Brain pericyte (primary cell): ENCODE measurements around the gene RCVRN.
"Not testable (repeated sequence)": the region's sequence is repeated elsewhere in the genome, so short reads cannot be mapped to it uniquely, and the experiment has no call there.

Experiments
- DNase-seq: peaks from one replicate; pipeline ENCODE4 v3.0.0-alpha.2; 2012; ENCODE audit warnings: low read depth, low spot score

The RCVRN gene

DNA sequence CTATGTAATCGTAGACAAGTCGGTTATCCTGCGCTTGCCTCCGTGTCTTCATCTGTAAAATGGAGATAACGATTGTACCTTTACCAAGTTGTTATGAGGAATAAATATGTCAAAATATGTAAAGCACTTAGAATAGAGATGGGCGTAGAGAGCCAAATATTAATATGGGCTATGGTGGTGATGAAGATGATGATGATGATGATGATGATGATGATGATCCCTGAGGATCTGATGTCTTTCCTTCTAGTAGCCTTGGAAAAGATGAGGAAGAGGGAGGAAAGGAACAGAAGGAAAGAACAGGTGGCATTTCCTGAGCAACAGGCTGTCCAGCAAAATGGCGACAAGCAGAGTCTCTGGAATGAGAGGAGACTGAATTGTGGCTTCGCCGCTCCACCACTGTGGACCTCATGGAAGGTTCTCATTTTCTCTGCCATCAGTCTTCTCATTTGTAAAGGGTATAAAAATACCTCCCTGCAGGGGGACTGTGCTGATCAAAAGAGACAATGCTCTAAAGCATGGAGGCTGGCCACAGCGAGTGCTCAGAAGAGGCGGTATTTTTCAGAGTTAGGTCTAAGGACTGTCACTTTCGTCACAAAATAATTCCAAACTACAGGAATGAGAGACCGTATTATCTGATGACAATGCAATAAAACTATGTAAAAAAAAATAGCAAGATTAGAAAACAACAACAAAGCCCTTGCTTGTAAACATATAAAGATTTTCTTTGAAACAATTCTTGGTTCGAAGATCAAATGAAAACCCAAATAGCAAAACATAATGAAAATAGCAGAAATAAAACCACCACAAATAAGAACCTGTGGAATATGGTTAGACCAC is 17.2 kb upstream of the RCVRN start:
- no peak for DNase-seq

GRCh38 chr17:9921216-9921615 is 16.1 kb upstream of the RCVRN start:
- not testable (repeated sequence) for DNase-seq

GRCh38 chr17:9918804-9919352 is 13.8 kb upstream of the RCVRN start:
- no peak for DNase-seq

DNA sequence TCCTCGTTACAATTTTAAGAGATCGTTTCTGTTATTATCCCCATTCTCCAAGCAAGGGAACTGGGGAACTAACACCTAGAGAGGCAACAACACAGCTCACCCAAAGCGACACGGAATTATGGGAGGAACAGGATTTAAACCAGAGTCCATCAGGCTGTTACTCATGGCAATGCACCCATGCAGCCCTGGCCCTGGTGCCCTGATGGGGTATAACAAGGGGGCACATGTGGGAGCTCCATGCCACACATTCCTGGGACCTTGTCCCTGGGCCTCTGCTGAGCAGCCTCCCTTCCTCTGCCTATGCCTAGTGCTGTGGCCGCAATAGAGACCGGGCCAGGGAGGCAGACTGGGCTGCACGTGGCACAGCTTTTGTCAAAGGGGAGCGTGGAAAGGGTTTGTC is 13.3 kb upstream of the RCVRN start:
- DNase-seq = no peak

DNA sequence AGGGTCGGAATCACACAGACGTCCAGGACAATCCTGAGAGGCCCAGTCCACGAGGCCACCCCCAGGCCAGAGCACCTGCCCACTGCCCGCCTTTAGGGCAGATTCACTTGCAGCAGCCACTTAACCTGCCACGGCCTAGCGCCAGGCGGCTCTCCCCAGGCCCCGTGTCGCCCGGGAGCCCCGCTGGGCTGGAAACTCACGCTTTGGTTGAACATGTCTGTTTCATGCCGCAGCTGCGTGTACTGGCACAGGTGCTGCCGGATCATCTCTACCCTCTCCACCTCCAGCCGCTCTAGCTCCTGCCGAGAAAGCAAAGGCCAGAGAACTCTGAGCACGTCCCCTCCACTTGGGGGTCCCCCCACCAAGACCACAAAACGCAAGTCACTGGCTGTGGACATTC is 12.7 kb upstream of the RCVRN start:
- DNase-seq = no peak

DNA sequence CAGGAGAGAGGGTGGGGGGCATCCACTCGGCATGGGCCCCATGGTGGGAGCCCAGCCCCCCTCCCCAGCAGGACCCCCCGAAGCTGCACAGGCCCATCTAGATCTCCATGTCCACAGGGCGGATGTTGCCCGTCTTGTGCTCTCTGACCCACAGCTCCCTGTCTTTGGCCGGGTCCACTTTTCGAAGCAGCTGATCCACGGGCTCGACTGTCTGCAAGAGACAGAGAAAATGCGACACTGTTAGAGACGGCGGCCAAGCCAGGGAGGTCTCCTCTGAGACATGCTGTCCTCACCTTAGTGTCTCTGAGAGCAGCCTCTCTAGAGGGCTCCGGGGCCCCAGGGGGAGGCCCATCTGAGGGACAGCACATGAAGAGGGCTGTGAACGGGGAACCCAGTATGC is 12.1 kb upstream of the RCVRN start:
- DNase-seq = no peak

DNA sequence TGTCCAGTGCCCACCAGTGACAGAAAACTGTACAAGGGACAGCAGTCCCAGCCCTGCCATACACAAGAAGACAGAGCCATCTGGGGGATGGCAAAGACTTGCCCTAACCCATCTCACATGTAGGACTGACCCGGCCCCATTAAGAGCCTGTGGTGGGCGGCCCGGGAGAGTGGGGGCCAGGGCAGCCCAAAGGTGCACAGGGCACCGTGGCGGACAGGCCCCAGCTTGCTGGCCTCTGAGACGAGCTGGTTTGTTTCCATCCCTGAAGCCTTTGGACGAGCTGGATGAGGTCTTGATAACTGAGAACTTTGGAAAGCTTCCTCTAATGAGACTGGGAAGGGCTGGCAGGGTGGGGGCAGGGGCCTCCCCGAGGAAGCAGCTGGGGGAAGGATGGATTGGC is 11.0 kb upstream of the RCVRN start:
- DNase-seq = no peak

DNA sequence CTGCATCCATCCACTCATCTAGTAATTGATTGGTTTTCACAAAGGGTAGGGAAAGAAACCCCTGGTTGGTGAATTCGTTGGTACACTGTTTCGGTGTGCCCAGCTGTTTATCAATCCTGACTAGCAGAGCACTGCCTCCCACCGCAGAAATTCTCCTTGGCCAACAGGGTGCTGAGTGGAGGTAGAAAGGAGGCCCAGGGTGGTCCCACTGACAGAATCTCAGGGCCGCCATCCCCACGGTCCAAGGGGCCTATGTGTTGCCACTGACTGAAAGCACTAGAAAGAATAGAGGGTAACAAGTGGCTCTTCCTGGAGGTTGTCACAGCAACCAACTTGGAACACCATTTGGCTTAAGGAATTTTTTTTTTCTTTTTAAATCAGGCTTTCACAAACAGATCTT is 8.4 kb upstream of the RCVRN start:
- DNase-seq = no peak

GRCh38 chr17:9912121-9913099 is 7.3 kb upstream of the RCVRN start:
- DNase-seq = no peak

DNA sequence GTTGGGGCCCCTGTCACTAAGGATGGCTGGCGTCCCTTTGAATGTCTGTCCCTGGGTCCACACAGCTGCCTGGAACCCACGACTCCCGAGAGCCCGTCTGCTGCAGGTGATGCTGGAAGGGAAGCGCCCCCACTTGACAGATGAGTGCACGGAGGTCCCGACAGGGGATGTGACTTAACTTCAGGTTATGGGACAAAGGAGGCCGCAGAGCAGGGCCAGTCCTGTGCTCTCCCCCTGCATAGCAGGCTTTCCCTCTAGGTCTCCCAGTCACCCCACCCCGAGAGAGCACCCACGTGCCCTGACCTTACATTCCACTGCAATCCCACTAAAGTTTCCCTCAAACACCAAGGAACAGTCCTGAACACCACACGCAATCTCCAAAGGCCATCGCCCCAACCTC is 6.0 kb upstream of the RCVRN start:
- DNase-seq = no peak

- DNase-seq = no peak
Observed at GRCh38 chr17:9908649-9909042, 3.6 kb upstream of the RCVRN start.

GRCh38 chr17:9907883-9908648 is 3.0 kb upstream of the RCVRN start:
- DNase-seq = no peak

DNA sequence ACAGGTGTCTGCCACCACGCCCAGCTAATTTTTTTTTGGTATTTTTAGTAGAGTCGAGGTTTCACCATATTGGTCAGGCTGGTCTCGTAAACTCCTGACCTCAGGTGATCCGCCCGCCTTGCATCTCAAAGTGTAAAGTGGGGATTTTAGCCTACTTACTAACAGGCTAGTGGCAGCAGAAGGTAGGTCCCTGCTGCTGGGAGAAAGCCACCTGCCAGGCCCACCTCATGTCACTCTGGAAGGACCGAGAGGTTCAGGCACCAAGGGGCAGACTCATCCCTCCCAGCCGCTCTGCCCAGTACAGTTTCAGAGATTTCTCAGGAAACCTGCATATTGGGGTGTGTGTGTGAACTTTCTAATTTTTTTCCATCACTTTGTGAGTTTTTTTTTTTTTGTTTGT is 2.1 kb upstream of the RCVRN start:
- no peak for DNase-seq

GRCh38 chr17:9906616-9907015 is 1.5 kb upstream of the RCVRN start:
- no peak for DNase-seq

DNA sequence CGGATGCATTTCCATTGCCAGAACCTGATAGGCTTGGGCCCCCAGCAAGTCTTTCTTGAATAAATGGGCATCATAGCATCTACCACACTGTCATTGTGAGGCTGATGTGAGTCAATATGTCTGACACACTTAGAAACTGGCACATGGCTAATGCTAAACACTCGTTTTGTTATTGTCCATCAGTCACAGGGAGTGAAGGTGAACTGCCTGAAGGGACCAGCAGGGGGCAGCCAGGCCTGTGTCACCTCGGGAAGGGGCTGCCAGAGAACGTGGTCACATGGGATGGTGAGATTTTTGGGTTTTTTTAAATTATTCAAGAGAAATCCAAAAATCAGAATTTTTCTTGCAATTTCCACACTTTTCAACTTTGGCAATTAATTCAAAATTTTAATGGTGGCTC is 831 bp upstream of the RCVRN start:
- DNase-seq = no peak

- DNase-seq = no peak
Observed at GRCh38 chr17:9904277-9905077, 594 bp downstream of the RCVRN start.

DNA sequence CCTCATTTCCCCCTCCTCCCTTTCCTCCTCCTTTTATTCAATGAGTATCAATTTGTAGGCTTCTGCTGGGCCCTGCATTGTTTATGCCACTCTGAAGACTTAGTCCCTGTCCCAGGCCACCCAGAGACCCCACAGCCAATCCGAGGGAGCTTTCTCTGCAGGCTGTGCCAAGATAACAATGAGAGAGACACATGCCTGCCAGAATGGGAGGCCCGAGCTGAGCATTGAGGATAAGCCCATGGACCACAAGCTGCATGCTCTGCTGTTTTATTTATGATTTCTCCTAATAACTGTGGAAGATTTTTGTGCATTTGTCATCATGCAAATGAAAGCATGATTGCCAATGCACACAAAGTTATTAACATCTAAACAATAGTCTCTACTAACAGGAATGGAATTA is 3.0 kb downstream of the RCVRN start:
- no peak for DNase-seq

DNA sequence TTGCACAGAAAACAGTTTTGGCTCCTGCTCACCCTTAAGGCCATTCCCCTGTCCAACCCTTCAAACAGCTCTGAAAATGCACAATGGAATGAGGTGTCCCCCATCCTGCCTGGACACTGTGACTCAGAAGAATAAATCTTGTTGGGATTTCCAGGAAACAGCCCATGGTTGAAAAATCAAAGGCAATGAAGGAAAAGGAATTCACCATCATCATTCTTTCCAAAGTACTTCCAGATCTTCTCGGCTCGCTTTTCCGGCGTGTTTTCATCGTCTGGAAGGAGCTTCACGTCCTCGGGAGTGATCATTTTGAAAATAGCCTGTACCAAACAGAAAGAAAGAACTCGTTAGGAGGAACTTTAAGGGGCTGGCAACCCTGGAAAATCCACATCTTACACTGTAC is 4.3 kb downstream of the RCVRN start:
- DNase-seq = no peak

DNA sequence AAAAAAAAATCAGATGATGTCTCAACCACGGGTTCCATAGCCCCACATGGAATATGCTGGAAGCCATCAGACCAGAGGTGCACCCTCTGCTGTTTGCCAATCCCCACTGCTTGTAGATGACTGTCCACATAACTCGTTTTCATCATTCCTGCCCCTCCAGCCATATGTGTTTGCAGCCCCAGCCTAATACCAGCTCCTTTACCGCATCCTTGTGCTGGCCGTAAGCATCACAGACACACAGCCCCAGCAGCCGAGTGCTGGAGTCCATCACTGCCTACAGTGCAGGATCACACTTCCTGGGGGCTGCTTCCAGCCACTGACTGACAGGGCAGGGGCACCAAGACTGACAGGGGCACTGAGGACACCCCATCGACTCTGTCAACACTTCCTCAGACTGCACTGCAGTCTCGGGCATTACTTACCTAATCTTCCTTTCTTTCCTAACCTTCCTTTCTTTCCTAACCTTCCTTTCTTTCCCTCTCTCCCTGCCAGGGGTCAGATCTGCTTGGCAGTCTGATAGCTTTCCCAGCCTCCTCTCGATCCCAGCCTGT is 5.0 kb downstream of the RCVRN start:
- DNase-seq = no peak

GRCh38 chr17:9899280-9900043 is 5.6 kb downstream of the RCVRN start:
- DNase-seq = no peak
